GM19324 (cell line): ENCODE measurements around the gene CC2D1A.

Experiments
- ATAC-seq: cut with Tn5 transposase; IDR thresholded peaks from one replicate; pipeline ENCODE4 v1.9.1; 2021; ENCODE audit warnings: mild to moderate bottlenecking, moderate library complexity; ENCODE audit not compliant: unreplicated experiment, low FRiP score

The CC2D1A gene

DNA sequence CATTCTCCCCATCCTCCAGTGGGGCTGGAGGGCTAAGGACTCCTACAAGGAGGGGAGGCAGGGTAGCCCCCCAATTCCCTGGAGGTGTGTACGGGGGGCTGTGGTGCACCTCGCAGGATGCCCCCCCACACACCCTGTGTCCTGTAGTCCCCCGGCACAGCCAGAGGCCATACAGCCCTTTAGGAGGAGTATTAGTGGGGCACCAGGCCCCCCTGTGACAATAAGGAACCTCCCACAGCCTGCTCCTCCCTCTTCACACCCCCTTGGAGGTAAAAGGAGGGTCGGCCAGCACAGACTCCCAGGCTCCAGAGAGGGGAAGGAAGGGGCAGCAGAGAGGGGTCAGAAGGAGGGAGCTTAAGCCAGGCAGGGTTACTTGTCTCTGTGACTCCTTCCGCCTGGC, 29.2 kb upstream of the CC2D1A start, which contains the start of gene NANOS3:
Gene NANOS3 (plus strand): TSS at position 301 of the 400 bp plus-strand sequence. CDS start 115 bp downstream, outside the sequence.
- ATAC-seq = no peak

DNA sequence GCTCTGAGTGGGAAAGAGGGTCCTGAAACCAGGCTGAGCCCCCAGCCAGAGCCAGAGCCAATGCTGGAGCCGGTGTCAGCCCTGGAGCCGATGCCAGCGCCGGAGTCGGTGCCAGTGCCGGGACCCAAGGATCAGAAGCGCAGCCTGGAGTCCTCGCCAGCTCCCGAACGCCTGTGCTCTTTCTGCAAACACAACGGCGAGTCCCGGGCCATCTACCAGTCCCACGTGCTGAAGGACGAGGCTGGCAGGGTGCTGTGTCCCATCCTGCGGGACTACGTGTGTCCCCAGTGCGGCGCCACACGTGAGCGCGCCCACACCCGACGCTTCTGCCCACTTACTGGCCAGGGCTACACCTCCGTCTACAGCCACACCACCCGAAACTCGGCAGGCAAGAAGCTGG, 28.7 kb upstream of the CC2D1A start:
- no peak for ATAC-seq

DNA sequence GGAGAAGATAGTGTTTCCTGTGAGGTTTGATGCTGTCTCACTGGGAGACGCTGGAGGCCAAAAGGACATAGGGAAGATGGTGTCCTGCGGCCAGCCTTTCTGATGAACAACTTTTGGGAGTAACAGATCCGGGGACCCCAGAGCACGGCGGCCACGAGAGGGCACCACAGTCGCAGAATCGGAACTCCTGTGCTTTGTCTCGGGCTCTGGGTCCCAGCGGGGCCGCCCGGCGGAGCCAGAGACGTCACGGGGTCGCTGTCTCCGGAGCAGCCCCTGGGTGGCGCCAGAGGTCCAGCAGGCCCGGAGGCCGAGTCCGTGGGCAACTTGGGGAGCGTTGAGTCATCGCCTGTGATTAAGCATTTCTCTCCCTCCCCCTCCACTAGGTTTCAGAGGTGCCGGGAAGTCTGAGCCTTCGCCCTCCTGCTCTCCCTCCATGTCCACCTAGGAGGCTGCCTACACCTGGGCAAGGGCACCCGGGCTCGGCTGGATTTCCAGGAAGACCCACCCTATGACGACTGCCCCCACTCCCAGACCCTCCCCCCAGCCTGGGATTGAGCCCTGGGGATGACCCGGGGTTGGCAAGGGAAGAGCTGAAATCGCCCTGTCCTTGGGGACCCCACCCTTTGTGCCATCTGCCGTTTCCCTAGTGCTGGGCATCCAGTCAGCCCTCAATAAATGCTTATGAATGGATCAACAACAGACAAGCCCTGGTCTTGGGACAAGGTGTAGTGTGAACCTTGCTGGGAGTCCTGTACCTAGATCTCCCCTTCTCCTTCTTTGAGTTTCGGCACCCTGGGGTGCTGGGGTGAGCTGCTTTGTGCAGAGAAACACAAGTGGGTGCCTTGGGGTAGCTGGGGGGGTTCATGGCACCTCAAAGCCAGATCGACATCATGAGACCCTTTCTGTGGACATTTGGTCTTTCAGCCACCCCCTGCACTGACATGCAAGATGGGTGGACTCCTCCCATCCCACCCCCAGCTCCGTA, 25.6 kb upstream of the CC2D1A start:
- ATAC-seq = peak; percentile 76

DNA sequence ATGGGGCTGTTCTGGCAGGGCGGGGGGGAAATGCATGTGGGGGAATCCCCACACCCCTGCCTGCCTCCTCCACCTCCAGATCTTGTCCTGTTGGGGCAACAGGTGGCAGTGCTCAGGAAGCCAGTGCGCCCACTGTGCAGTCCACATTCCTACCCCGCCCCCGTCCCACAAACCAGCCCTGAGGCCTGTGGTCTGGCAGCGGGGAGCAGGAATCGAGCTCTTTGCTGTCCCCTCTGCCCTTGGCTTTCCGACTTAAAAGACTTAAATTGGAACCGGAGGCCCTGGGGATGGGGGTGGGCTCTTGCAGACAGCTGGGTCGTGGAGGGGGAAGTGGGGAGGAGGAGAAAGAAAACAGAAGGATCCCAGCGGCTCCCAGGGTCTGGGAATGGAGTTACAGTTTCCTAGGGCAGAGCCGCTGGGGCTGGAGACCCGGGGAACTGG, 24.7 kb upstream of the CC2D1A start:
- no peak for ATAC-seq

DNA sequence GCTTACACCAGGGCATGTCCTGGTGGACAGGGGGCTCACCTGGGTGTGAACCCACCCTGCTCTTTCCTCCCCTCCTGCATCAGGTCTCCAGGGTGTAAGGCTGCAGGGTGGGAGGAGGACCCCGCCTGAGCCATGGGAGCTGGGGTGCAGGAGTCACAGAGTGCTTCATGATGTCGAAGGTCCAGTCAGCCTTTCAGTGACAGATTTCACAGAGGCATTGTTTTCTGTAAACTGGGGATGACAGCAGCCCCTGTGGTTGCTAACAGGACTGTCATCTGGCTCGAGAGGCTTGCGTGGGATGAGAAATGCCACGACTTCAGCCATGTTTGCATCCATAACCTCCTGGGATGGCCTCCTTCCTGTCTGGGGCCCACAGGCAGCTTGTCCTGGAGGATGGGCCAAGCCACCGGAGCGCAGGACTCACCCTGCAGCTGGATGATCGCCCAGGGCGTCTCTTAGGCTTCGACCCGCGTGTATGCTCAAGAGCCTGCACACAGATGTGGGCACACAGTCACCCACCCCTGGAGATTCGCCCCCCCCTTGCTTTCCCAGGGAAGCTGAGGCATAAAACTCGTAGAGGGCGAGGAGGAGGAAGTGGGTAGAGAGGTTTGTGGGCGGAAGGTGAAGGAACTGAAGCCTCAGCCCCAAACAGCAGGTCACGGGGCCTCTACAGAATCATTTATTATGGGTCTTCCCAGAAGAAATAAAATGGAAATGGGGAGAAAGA, 24.1 kb upstream of the CC2D1A start:
- ATAC-seq = no peak

DNA sequence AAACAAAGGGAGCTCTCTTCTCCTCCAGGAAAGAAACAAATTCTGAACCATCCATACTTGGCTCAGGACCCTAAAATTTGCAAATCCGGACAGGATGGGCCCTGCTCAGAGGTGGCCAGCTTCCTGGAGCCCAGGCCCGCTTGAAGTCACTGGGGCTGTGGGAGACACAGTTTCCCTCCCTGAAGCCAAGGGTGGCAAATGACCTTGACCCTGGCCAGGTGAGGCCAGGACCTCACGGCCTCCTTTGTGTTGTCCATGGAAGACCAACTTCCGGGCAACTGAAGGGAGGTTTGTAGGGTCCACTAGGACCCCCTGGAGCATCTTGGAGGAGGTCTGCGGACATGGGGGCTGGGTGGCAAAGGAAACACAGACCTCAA, 23.6 kb upstream of the CC2D1A start:
- ATAC-seq = no peak

DNA sequence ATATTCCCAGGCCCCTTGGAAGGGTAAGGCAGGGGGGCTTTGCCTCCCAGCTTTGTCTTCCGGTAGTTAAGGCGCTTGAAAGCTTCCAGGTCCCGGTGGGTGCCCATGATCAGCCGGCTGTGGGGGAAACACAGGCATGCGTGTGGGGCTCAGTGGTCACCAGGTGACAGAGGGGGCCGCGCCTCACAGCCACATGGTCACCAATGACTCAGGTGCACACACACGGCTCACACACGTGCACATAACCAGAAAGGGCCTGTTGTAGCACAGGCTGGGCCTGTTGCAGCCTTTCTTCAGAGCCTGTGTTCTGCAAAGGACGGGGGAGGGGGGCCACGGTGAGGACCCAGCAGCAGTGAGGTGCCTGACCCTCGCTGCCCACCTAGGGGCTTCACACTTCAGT, 23.2 kb upstream of the CC2D1A start:
- no peak for ATAC-seq

DNA sequence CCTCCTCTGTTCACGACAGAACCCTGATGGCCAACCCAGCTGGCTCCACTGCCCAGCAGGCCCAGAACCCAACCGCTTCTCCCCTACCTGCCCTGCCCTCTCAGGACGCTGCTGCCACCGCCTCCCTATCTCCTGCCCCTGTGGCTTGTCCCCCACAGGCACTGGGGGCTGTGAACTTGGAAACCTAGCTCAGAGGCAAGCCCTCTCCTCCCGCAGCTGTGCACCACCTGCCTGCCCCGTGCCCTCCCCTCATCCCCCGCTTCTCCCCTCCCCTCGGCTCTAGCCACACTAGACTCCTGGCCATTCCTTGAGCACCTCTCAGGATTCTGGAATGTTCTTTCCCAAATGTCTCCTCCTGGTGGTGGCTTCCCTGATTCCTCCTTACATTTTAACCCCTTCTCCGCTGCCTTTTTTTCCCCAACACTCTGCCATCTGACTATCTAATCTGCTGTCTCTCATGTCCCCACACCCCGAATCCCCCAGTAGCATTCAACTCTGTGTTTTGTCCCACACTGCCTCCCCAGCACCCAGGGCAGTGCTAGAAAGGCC, 22.4 kb upstream of the CC2D1A start:
- no peak for ATAC-seq

DNA sequence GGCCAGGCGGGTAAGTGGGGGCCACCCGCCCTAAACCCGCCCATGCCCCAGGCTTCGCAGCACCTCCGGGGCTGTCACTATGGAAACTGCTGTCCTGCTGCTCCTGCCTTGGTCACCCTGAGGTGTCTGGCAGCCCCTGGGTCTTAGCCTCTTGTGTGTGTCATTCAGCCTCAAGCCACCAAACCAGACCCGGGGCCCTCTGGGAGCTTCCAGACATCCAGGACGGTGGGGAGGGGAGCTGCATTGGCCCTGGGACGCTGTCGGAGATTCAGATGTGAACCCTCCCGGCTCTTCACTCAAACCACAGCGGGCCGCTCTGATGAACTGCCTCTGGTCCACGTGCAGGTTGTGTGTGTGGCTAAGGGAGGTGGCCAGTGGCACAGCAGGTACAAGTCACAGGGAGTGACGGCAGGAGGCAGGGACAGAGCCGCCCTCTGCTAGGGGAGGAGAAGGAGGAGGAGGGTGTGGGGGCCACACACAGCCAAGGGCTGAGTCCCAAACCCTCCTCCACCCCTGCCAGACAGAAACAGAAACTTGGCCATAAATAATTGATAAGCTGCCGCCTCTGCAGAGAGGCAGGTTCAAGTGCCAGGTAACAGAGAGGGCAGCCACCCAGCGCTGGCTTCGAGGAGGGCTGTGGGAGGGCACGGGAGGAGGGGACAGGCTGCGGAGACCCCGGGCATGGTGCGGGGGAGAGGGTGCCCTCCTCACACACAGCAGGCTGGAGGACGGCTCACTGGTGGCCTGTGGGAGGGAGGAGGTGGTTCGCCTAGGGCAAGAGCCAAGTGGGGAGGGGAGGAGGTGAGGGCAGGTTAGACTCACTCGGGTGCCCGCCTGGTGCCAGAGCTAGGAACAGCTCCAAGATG, 21.0 kb upstream of the CC2D1A start:
- ATAC-seq = no peak

DNA sequence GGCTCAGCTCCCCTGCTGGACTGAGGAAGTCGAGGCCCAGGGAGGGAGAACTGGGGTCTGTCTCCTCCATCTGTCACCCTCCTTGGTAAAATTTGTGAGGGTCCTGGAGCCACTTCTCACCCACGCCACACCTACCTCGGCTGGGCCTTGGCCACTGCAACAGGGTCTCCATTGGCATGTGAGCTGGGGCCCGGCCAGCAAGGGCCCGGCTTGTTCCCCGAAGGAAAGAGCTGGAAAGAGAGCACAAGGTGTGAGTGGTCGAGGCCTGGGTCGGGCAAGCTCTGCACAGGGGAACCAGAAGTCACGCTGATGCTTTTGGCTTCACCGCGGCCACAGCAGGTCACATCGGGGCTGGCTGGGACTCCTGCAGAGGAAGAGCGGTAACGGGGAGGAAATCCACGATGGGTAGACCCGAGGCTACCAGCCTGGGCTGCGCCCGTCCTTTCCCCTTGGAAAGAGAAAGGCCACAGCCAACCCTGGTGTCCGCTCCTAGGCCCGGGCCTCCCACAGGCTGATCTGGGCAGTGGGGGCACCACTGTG, 20.1 kb upstream of the CC2D1A start:
- ATAC-seq = no peak

DNA sequence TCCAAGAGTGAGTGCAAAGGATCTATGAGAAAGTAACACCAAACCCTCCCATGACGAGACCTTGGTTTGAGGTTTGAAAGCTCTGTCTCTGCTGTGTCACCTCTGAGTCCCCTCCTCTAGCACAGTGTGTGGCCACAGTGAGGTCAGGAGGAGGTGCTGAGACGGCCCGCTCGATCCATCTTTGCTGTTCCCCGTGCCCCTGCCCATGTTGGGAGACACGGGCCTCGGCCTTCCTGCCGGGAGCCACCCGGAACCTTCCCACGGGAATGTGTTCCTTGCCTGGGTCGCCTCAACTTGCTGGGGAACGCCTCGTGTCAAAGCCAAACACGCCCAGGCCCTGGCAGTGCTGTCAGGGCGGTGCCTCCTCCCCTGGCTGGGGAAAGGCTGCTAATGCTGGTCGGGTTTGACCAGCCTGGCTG, 19.0 kb upstream of the CC2D1A start:
- no peak for ATAC-seq

DNA sequence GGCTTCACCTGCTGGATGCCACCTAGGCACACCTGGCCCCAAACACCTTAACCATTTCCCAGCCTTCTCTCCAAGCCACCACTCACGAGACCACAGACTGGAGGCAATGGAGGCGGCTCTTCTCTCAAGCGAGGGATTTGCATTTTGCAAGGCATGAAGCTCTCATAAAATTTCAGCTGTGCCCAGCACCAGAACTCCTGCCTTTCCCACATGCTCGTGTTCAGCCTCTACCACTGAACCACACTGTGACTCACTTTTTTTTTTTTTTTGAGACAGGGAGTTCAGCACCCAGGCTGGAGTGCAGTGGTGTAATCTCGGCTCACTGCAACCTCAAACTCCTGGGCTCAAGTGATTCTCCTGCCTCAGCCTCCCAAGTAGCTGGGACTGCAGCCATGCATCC, 18.5 kb upstream of the CC2D1A start:
- ATAC-seq = no peak

DNA sequence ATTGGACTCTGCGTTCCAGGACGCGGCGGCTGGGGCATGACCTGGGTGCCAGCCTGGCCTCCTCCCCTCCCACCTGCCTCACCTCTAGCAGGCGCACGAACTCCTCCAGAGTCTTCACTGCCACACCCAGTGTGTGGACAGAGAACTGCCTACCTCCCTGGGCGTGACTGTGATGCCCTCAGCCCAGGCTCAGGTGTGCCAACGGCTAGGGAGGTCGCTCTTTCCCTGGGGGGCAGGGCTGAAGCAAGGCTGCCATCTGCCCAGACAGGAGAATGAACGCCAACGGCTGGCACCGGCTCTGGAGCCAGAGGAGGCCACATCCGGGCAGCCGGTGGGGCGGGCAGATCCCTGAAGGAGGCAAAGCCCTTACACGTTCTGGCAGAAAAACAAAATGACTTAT, 17.7 kb upstream of the CC2D1A start:
- ATAC-seq = no peak

DNA sequence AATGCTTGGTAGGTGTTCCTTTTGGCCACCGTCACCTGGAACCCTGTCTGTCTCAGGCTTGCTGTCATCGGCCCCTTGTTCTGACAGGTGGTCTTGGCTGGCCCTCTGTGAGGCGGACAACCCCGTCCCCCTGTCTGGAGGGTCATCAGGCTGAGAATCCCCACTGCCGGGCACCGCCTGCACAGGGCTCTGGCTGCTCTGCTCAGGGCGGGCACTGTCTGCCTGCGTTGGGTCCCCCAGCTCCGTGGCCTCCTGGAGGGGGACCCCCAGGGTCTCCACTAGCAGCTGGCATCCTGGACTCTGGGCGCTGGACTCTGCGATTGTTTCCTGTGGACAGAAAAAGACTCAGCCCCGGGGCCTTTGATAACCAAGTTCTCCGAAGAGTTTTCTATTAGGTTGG, 15.9 kb upstream of the CC2D1A start:
- no peak for ATAC-seq

DNA sequence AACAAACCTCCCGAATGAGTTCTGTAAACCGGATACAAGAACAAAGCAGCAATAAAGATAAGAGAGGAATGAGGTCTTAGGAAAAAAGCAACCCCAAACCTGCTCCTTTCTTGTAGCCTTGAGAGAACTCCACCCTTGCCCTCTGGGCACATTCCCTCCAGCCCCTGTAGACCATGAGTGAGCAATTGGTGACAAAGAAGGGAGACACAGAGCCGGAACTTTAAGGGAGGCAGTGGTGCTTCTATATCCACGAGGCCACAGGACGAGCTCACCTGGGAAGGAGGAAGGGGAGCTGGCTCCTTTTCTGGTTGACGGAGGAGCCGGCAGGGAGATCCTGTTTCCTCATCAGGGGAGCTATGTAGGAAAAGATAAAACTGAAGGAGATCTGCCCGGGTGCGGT, 13.1 kb upstream of the CC2D1A start:
- ATAC-seq = no peak

DNA sequence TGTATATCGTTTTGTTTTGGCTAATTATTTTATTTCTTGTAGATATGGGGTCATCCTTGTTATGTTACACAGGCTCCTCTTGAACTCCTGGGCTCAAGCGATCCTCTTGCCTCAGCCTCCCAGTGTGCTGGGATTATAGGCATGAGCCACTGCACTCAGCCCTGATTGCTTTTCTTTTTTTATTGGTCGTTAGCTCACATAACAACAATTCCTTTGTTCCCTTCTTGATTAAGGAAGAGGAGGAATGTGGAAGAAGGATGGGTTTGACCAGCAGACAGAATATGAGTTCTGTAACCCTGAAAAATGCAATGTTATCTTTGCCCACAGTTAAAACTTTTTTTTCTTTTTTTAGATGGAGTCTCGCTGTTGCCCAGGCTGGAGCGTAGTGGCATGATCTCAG, 11.4 kb upstream of the CC2D1A start:
- no peak for ATAC-seq

DNA sequence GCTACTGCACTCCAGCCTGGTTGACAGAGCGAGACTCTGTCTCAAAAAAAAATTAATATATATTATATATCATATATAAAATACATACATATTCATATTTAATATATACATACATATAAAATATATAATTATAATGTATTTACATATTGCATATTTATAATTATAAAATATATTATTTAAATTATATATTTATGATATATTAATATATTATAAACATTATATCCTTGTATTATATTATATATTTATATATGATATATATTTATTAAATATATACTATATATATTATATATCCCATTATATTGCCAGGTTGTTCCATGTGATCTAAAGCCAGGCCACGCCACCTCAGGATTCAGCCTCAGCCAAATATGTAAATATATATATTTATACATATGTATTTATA, 9.8 kb upstream of the CC2D1A start:
- no peak for ATAC-seq

DNA sequence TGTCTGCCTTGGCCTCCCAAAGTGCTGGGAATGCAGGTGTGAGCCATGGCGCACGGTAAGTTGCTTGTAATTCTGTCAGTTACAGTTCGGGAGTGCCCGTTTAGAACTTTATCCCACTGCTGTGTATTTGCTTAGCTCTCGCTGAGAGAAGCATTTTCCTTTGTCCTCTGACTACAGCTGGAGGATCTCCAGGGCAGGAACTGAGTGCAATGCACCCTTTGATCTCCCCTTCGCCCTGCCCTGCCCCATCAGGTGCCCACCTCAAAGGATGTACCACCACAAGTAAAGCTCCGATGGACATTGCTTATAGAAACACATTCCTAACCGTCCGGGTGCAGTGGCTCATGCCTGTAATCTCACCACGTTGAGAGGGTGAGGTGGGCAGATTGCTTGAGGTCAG, 6.6 kb upstream of the CC2D1A start:
- no peak for ATAC-seq

DNA sequence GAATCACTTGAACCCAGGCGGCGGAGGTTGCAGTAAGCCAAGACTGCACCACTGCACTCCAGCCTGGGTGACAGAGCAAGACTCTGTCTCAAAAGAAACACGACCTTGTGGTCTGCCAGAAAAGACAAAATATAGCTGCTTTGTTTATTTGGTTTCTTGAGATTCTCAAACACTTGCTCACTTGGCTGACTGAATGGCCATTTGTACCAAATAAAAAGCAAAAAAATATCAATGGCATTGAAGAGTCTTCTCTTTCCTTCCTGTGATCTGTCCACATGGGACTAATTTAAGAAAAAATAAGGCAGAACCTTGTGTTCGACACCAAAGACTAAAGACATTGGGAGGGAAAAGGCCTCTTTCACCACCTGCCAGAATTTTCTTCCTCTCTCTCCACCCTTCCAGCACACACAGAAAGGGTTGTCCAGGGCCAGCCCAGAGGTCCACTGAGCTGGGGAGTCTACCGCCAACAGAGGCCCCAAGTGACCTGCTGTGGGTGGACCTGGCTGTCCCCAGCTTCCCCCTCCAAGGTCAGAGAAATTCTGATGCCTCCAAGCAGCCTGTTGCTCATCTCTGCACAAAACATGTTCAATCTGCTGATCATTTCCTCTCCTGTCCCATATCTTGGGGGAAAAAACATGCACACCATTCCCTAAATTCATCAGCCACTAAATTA, 6.0 kb upstream of the CC2D1A start:
- no peak for ATAC-seq
